B cell (primary cell): Measurements from ENCODE around the gene MAGI2. TPM values are rescaled to one million over a fixed set of nuclear protein-coding genes. Genes with fewer than 3 reads are reported as not detected.

Experiments used
- ATAC-seq: fragments of 200-7000 bp; cut with Tn5 transposase; one replicate; pipeline ENCODE4 v1.10.0; 2021; ENCODE audit warnings: low read depth, mild to moderate bottlenecking, moderate number of reproducible peaks, moderate library complexity
- CTCF ChIA-PET: fragments of 350-600 bp; sonication (Branson Sonifier 250); formaldehyde crosslinking; loops from one replicate; lab custom pipeline; 2021; ENCODE audit warnings: antibody characterized with exemption, inconsistent platforms; lab: Charles Lee
- POLR2A ChIA-PET: fragments of 350-600 bp; sonication (Branson Sonifier 250); formaldehyde crosslinking; loops from one replicate; lab custom pipeline; 2021; ENCODE audit warnings: antibody characterized with exemption; lab: Charles Lee
- DNase-seq: peaks from one replicate; pipeline ENCODE4 v3.0.0; 2013
- H2AFZ ChIP-seq: 2 replicates; pipeline ENCODE4 v1.6.1; 2012; ENCODE audit warnings: mild to moderate bottlenecking, low read depth, low read length; ENCODE audit not compliant: insufficient read depth, poor library complexity, severe bottlenecking
- H3K27ac ChIP-seq, 2 donors: 1 replicate in 1 of 2; 2 replicates in 1 of 2; pipeline ENCODE4 v1.5.1; 2012 to 2013; ENCODE audit warnings: low read length in 2 of 2, mild to moderate bottlenecking in 2 of 2, moderate library complexity in 1 of 2
- H3K27me3 ChIP-seq, 4 experiments: fragments of 200-600 bp in 1 of 4; sonication (generic) in 1 of 4; replicated peaks in 1 of 4; 1 replicate in 2 of 4; 2 replicates in 2 of 4; pipeline versions ENCODE4 v1.6.1 to v1.7.0; 2013 to 2016; ENCODE audit warnings: low read length in 3 of 4, mild to moderate bottlenecking in 2 of 4, mixed read lengths in 1 of 4, moderate library complexity in 1 of 4; ENCODE audit not compliant: insufficient read depth in 4 of 4, control insufficient read depth in 3 of 4; ENCODE audit errors: control extremely low read depth in 1 of 4
- H3K36me3 ChIP-seq, 2 experiments: replicated peaks in 1 of 2; 1 replicate in 1 of 2; 2 replicates in 1 of 2; pipeline versions ENCODE4 v1.6.1 to v1.7.1; 2013; ENCODE audit warnings: low read length in 1 of 2; ENCODE audit not compliant: insufficient read depth in 2 of 2, control insufficient read depth in 1 of 2; ENCODE audit errors: control extremely low read depth in 1 of 2, extremely low read depth in 1 of 2
- H3K4me1 ChIP-seq, 2 donors: fragments of 200-600 bp in 1 of 2; sonication (generic) in 1 of 2; 1 replicate in 1 of 2; 2 replicates in 1 of 2; pipeline versions ENCODE4 v1.5.1 to v1.6.1; 2013 to 2017; ENCODE audit warnings: low read length in 2 of 2; ENCODE audit not compliant: control insufficient read depth in 2 of 2, insufficient read depth in 2 of 2
- H3K4me2 ChIP-seq: replicated peaks from 2 replicates; pipeline ENCODE3; 2012; ENCODE audit warnings: mild to moderate bottlenecking, low read depth, low read length; ENCODE audit not compliant: poor library complexity, severe bottlenecking
- H3K4me3 ChIP-seq, 5 experiments: fragments of 200-600 bp in 1 of 5; sonication (generic) in 1 of 5; 1 replicate in 3 of 5; 2 replicates in 2 of 5; pipeline versions ENCODE4 v1.5.1 to v1.7.0; 2011 to 2016; ENCODE audit warnings: low read length in 4 of 5, mild to moderate bottlenecking in 4 of 5, low read depth in 2 of 5, control low read depth in 1 of 5, moderate library complexity in 1 of 5; ENCODE audit not compliant: insufficient read depth in 1 of 5; ENCODE audit errors: control extremely low read depth in 1 of 5, extremely low read depth in 1 of 5
- H3K79me2 ChIP-seq: fragments of 200-600 bp; sonication (generic); one replicate; pipeline ENCODE4 v1.6.0; 2016; ENCODE audit warnings: low read length; ENCODE audit not compliant: control insufficient read depth, insufficient read depth
- H3K9ac ChIP-seq: fragments of 200-600 bp; sonication (generic); 2 replicates; pipeline ENCODE4 v1.6.1; 2017; ENCODE audit warnings: mild to moderate bottlenecking, low read length, moderate library complexity
- H3K9me3 ChIP-seq, 3 donors: one replicate each; pipeline versions ENCODE4 v1.6.1 to v1.7.1; 2013; ENCODE audit warnings: low read length in 2 of 3; ENCODE audit not compliant: control insufficient read depth in 2 of 3, insufficient read depth in 1 of 3; ENCODE audit errors: control extremely low read depth in 1 of 3
- H4K20me1 ChIP-seq: 2 replicates; pipeline ENCODE4 v1.6.0; 2012; ENCODE audit warnings: mild to moderate bottlenecking, low read length; ENCODE audit not compliant: insufficient read depth, control insufficient read depth, poor library complexity, severe bottlenecking
- H3K27ac Mint-ChIP-seq: one replicate; pipeline ENCODE4 v1.8.0; 2021; ENCODE audit warnings: mixed read lengths
- H3K27me3 Mint-ChIP-seq: one replicate; pipeline ENCODE4 v1.8.0; 2021; ENCODE audit warnings: mixed read lengths
- H3K4me1 Mint-ChIP-seq: one replicate; pipeline ENCODE4 v1.8.0; 2021; ENCODE audit warnings: mixed read lengths
- H3K4me3 Mint-ChIP-seq: one replicate; pipeline ENCODE4 v1.8.0; 2021; ENCODE audit warnings: mixed read lengths
- H3K9me3 Mint-ChIP-seq: one replicate; pipeline ENCODE4 v1.8.0; 2022; ENCODE audit warnings: mixed read lengths; ENCODE audit not compliant: insufficient read depth
- CTCF ChIP-seq: fragments of 200-600 bp; IDR thresholded peaks from one replicate; pipeline ENCODE4 v1.8.0; 2022; ENCODE audit warnings: antibody characterized with exemption, mild to moderate bottlenecking
- EZH2 ChIP-seq: IDR thresholded peaks from 2 replicates; pipeline ENCODE4 v1.6.1; 2012; ENCODE audit warnings: borderline replicate concordance, low read depth, mild to moderate bottlenecking, moderate library complexity, low read length; ENCODE audit not compliant: insufficient read depth, poor library complexity, severe bottlenecking
- WGBS: methylation state at CpG from one replicate; pipeline ENCODE4 v1.1.5; 2013; ENCODE audit warnings: missing lambda C conversion rate; ENCODE audit not compliant: insufficient coverage; 5-methylcytosine and 5-hydroxymethylcytosine counted together
- intact Hi-C: fragments of 100-400 bp; cut with micrococcal nuclease; formaldehyde crosslinking; loops from one replicate; pipeline ENCODE4 v1.10.0; 2022
- polyA plus RNA-seq: library from polyadenylated mRNA; depleted of rRNA; stranded (reverse); fragments of >200 nt; gene quantifications from 2 replicates; pipeline ENCODE4 v1.2.3, GENCODE V29; 2012
- total RNA-seq, 2 donors: library from RNA; stranded (reverse); fragments of 120-200 nt in 1 of 2; gene quantifications; 1 replicate in 1 of 2; 2 replicates in 1 of 2; pipeline versions ENCODE4 v1.2.3 to v1.2.4, GENCODE V29; 2013 to 2022

Gene MAGI2
- total and polyA plus RNA-seq, 2 donors (not counting 1 experiment from before 2014, with no cell fraction given), result 0.16 to 0.64 TPM

GRCh38 chr7:79290841-79291497 lies 162.5 kb downstream of the MAGI2 start:
- intact Hi-C loops, result no loop called here
- CTCF ChIA-PET, result no interaction called here
- no peak for ATAC-seq
- no peak overlapping the region for H3K4me3 Mint-ChIP-seq
- H3K4me1 Mint-ChIP-seq, result no peaks in the 10 kb centered on the region
- no peak overlapping the region for H3K27ac ChIP-seq
- no peak for DNase-seq
- H4K20me1 ChIP-seq, result no peaks in the 10 kb centered on the region
- POLR2A ChIA-PET, result no interaction called here
- no peak overlapping the region for H2AFZ ChIP-seq
- H3K36me3 ChIP-seq, result no peaks in the 10 kb centered on the region
- no peak overlapping the region for H3K9ac ChIP-seq
- H3K79me2 ChIP-seq, result no peaks in the 10 kb centered on the region
- H3K27ac Mint-ChIP-seq, result no peak overlapping the region
- WGBS, result no CpG with 5 or more reads among the region's 4 CpGs
- H3K4me3 ChIP-seq, result no peak overlapping the region
- H3K4me2 ChIP-seq, result no peak overlapping the region
- H3K27me3 Mint-ChIP-seq, result peaks cover 3% of the 10 kb centered on the region
- H3K4me1 ChIP-seq, result no peaks in the 10 kb centered on the region
- H3K9me3 ChIP-seq, result no peaks in the 10 kb centered on the region
- no peaks in the 10 kb centered on the region for H3K27me3 ChIP-seq
- no peaks in the 10 kb centered on the region for H3K9me3 Mint-ChIP-seq
- TF ChIP-seq CTCF (no peak), EZH2 (no peak)

- POLR2A ChIA-PET, result no interaction called here
- Histone ChIP-seq H4K20me1 (no peaks in the 10 kb centered on the region), H3K4me3 (no peak overlapping the region), H3K79me2 (no peaks in the 10 kb centered on the region), H3K9ac (no peak overlapping the region), H3K4me2 (no peak overlapping the region), H2AFZ (no peak overlapping the region), H3K27ac (no peak overlapping the region), H3K9me3 (no peaks in the 10 kb centered on the region), H3K27me3 (no peaks in the 10 kb centered on the region), H3K36me3 (no peaks in the 10 kb centered on the region), H3K4me1 (no peaks in the 10 kb centered on the region)
- CTCF ChIA-PET, result no interaction called here
- no peak overlapping the region for H3K4me3 Mint-ChIP-seq
- no peak overlapping the region for H3K27ac Mint-ChIP-seq
- TF ChIP-seq CTCF, result no peak
- no peak for TF ChIP-seq EZH2
- peaks cover 3% of the 10 kb centered on the region for H3K27me3 Mint-ChIP-seq
- ATAC-seq (no peak), DNase-seq (no peak)
- 100% methylated on average over 2 of the region's 3 CpGs for WGBS
- intact Hi-C loops, result no loop called here
- H3K4me1 Mint-ChIP-seq, result no peaks in the 10 kb centered on the region
- H3K9me3 Mint-ChIP-seq, result no peaks in the 10 kb centered on the region
Measured at GRCh38 chr7:79290398-79290797, 163.1 kb downstream of the MAGI2 start.
